H9 (cell line): Measurements from ENCODE around the gene FAM174A. TPM values are rescaled to one million over a fixed set of nuclear protein-coding genes. Genes with fewer than 3 reads are reported as not detected.

Experiments
- DNase-seq: peaks from one replicate; pipeline ENCODE4 v3.0.0-alpha.2; 2017
- H2AFZ ChIP-seq: one replicate; pipeline ENCODE4 v1.6.1; 2013; ENCODE audit warnings: mild to moderate bottlenecking, low read length, control low read depth, moderate library complexity
- H2AK5ac ChIP-seq: 2 replicates; pipeline ENCODE4 v1.6.1; 2013; ENCODE audit warnings: low read length, control low read depth, mixed read lengths; ENCODE audit not compliant: insufficient read length
- H2BK120ac ChIP-seq: one replicate; pipeline ENCODE4 v1.6.1; 2013; ENCODE audit warnings: low read depth, mild to moderate bottlenecking, low read length, control low read depth, inconsistent platforms; ENCODE audit not compliant: poor library complexity, severe bottlenecking
- H2BK12ac ChIP-seq: 2 replicates; pipeline ENCODE4 v1.6.1; 2013; ENCODE audit warnings: low read length, control low read depth, mixed read lengths, low read depth; ENCODE audit not compliant: insufficient read length
- H2BK15ac ChIP-seq: 2 replicates; pipeline ENCODE4 v1.6.1; 2013; ENCODE audit warnings: low read depth, low read length, control low read depth
- H2BK20ac ChIP-seq: one replicate; pipeline ENCODE4 v1.6.1; 2013; ENCODE audit warnings: low read depth, mild to moderate bottlenecking, low read length, control low read depth, inconsistent platforms; ENCODE audit not compliant: poor library complexity, severe bottlenecking
- H2BK5ac ChIP-seq: 2 replicates; pipeline ENCODE4 v1.6.1; 2013; ENCODE audit warnings: low read length, control low read depth, mixed read lengths; ENCODE audit not compliant: insufficient read length
- H3K14ac ChIP-seq: 2 replicates; pipeline ENCODE4 v1.6.1; 2013; ENCODE audit warnings: low read length, control low read depth; ENCODE audit not compliant: insufficient read depth
- H3K18ac ChIP-seq: 2 replicates; pipeline ENCODE4 v1.6.1; 2013; ENCODE audit warnings: low read depth, mild to moderate bottlenecking, mixed read lengths, low read length, control low read depth; ENCODE audit not compliant: insufficient read length
- H3K23ac ChIP-seq: 2 replicates; pipeline ENCODE4 v1.6.1; 2013; ENCODE audit warnings: low read length, control low read depth, mixed read lengths, low read depth; ENCODE audit not compliant: insufficient read length
- H3K23me2 ChIP-seq: 2 replicates; pipeline ENCODE4 v1.6.1; 2013; ENCODE audit warnings: low read depth, mild to moderate bottlenecking, mixed read lengths, low read length, control low read depth; ENCODE audit not compliant: insufficient read length, poor library complexity, severe bottlenecking
- H3K27ac ChIP-seq: 2 replicates; pipeline ENCODE4 v1.5.1; 2013; ENCODE audit warnings: low read length, control low read depth, mixed read lengths, low read depth; ENCODE audit not compliant: insufficient read length
- H3K27me3 ChIP-seq: 2 replicates; pipeline ENCODE4 v1.6.1; 2013; ENCODE audit warnings: low read length, control low read depth, inconsistent platforms; ENCODE audit not compliant: insufficient read depth
- H3K4ac ChIP-seq: 2 replicates; pipeline ENCODE4 v1.6.1; 2013; ENCODE audit warnings: low read depth, mild to moderate bottlenecking, control low read depth, inconsistent platforms, low read length, moderate library complexity
- H3K4me1 ChIP-seq: 2 replicates; pipeline ENCODE4 v1.6.1; 2013; ENCODE audit warnings: low read length, control low read depth, inconsistent platforms; ENCODE audit not compliant: insufficient read depth
- H3K4me2 ChIP-seq: 2 replicates; pipeline ENCODE4 v1.6.1; 2013; ENCODE audit warnings: low read length, control low read depth, mixed read lengths; ENCODE audit not compliant: insufficient read length, insufficient read depth
- H3K56ac ChIP-seq: 2 replicates; pipeline ENCODE4 v1.6.1; 2013; ENCODE audit warnings: low read depth, mild to moderate bottlenecking, mixed read lengths, low read length, control low read depth; ENCODE audit not compliant: insufficient read length
- H3K79me1 ChIP-seq: 2 replicates; pipeline ENCODE4 v1.6.1; 2013; ENCODE audit warnings: low read depth, mild to moderate bottlenecking, moderate library complexity, low read length, control low read depth, inconsistent platforms; ENCODE audit not compliant: insufficient read depth, poor library complexity, severe bottlenecking
- H3K79me2 ChIP-seq: 2 replicates; pipeline ENCODE4 v1.6.1; 2013; ENCODE audit warnings: low read length, control low read depth, inconsistent platforms; ENCODE audit not compliant: insufficient read depth
- H3K9ac ChIP-seq: 2 replicates; pipeline ENCODE4 v1.6.1; 2013; ENCODE audit warnings: low read length, control low read depth, mixed read lengths; ENCODE audit not compliant: insufficient read length; ENCODE audit errors: extremely low read depth
- H3K9me3 ChIP-seq: one replicate; pipeline ENCODE4 v1.6.1; 2013; ENCODE audit warnings: low read depth, low read length, inconsistent platforms; ENCODE audit not compliant: control insufficient read depth
- H3T11ph ChIP-seq: one replicate; pipeline ENCODE4 v1.6.1; 2013; ENCODE audit warnings: mild to moderate bottlenecking, low read length, control low read depth, inconsistent platforms
- H4K20me1 ChIP-seq: one replicate; pipeline ENCODE4 v1.6.1; 2013; ENCODE audit not compliant: control insufficient read depth, insufficient read length, insufficient read depth
- H4K5ac ChIP-seq: 2 replicates; pipeline ENCODE4 v1.6.1; 2013; ENCODE audit warnings: low read depth, mild to moderate bottlenecking, mixed read lengths, low read length, control low read depth; ENCODE audit not compliant: insufficient read length
- H4K8ac ChIP-seq: replicated peaks from 2 replicates; pipeline ENCODE4 v1.6.1; 2013; ENCODE audit warnings: low read length, control low read depth, mixed read lengths, low read depth; ENCODE audit not compliant: insufficient read length
- H4K91ac ChIP-seq: 2 replicates; pipeline ENCODE4 v1.6.1; 2013; ENCODE audit warnings: low read depth, mild to moderate bottlenecking, moderate library complexity, mixed read lengths, low read length, control low read depth; ENCODE audit not compliant: insufficient read length
- H3K27ac Mint-ChIP-seq, 3 experiments: 2 replicates in 2 of 3; 3 replicates in 1 of 3; pipeline ENCODE4 v1.8.0; 2020 to 2021; ENCODE audit warnings: mixed read lengths in 3 of 3, mild to moderate bottlenecking in 1 of 3, moderate library complexity in 1 of 3
- H3K27me3 Mint-ChIP-seq: 2 replicates; pipeline ENCODE4 v1.8.0; 2021; ENCODE audit warnings: low read depth, mild to moderate bottlenecking, moderate library complexity, mixed read lengths
- H3K36me3 Mint-ChIP-seq, 3 experiments: 2 replicates in 2 of 3; 3 replicates in 1 of 3; pipeline ENCODE4 v1.8.0; 2020 to 2021; ENCODE audit warnings: low read depth in 3 of 3, mixed read lengths in 3 of 3; ENCODE audit not compliant: insufficient read depth in 1 of 3
- H3K4me1 Mint-ChIP-seq, 2 experiments: 2 replicates each; pipeline ENCODE4 v1.8.0; 2020; ENCODE audit warnings: mixed read lengths in 2 of 2
- H3K4me3 Mint-ChIP-seq, 2 experiments: 2 replicates in 1 of 2; 3 replicates in 1 of 2; pipeline ENCODE4 v1.8.0; 2020 to 2021; ENCODE audit warnings: mild to moderate bottlenecking in 2 of 2, mixed read lengths in 2 of 2, moderate library complexity in 1 of 2
- H3K9me3 Mint-ChIP-seq, 2 experiments: 2 replicates in 1 of 2; 3 replicates in 1 of 2; pipeline ENCODE4 v1.8.0; 2020; ENCODE audit warnings: mild to moderate bottlenecking in 2 of 2, mixed read lengths in 2 of 2, moderate library complexity in 1 of 2
- WGBS: extraction: QIAGEN DNeasy Blood & Tissue Kit; methylation state at CpG from one replicate; pipeline ENCODE4 v1.1.7; 2013; ENCODE audit warnings: missing lambda C conversion rate, low lambda C conversion rate, mixed read lengths; ENCODE audit not compliant: insufficient read length; ENCODE audit errors: extremely low coverage; 5-methylcytosine and 5-hydroxymethylcytosine counted together
- total RNA-seq: library from RNA; stranded (reverse); gene quantifications from 2 replicates; pipeline ENCODE4 v1.2.1, GENCODE V29; 2021
- TF ChIP-seq, protein P1 (sequence below): fragments of 200-600 bp; sonication (generic); conservative IDR thresholded peaks from 3 replicates; pipeline ENCODE4 v1.8.0; 2021; ENCODE audit warnings: antibody characterized with exemption, mild to moderate bottlenecking

Gene FAM174A
- total RNA-seq, 1 experiment from 2014 or later: 4.3 TPM

DNA sequence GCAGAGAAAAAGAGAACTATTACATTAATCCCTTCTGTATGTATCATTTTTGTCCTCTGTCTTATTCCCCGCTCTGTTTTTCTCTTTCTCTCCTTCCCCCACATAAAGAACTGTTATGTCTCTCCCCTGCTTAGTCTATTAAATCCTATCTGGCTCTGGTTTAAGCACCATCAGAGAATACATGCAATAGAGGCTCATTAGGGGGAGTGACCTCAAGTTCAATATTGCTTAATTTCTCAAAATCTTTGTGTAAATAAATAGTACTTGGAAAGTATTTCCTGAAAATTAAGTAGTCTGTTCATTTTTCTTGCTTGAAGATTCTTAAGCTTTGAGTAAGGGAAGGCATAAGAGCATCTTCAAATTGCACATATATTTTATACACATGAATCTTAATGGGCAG lies 41.2 kb upstream of the FAM174A start:
- Histone ChIP-seq H3K23me2 (no peaks in the 10 kb centered on the region), H3K18ac (no peak overlapping the region), H2BK20ac (no peak overlapping the region), H3K27me3 (no peaks in the 10 kb centered on the region), H4K5ac (no peak overlapping the region), H3K9ac (no peak overlapping the region), H2BK12ac (no peak overlapping the region), H2BK5ac (no peak overlapping the region), H3K27ac (no peak overlapping the region), H3T11ph (no peak overlapping the region), H2AK5ac (no peak overlapping the region), H4K20me1 (no peaks in the 10 kb centered on the region), H2AFZ (no peak overlapping the region), H4K8ac (no peak overlapping the region), H3K14ac (no peak overlapping the region), H4K91ac (no peak overlapping the region), H2BK120ac (no peak overlapping the region), H3K4me2 (no peak overlapping the region), H3K79me1 (no peaks in the 10 kb centered on the region), H3K9me3 (no peaks in the 10 kb centered on the region), H2BK15ac (no peak overlapping the region), H3K4ac (no peak overlapping the region), H3K4me1 (no peaks in the 10 kb centered on the region), H3K79me2 (no peaks in the 10 kb centered on the region), H3K56ac (no peak overlapping the region), H3K23ac (no peak overlapping the region)
- TF ChIP-seq, protein P1, sequence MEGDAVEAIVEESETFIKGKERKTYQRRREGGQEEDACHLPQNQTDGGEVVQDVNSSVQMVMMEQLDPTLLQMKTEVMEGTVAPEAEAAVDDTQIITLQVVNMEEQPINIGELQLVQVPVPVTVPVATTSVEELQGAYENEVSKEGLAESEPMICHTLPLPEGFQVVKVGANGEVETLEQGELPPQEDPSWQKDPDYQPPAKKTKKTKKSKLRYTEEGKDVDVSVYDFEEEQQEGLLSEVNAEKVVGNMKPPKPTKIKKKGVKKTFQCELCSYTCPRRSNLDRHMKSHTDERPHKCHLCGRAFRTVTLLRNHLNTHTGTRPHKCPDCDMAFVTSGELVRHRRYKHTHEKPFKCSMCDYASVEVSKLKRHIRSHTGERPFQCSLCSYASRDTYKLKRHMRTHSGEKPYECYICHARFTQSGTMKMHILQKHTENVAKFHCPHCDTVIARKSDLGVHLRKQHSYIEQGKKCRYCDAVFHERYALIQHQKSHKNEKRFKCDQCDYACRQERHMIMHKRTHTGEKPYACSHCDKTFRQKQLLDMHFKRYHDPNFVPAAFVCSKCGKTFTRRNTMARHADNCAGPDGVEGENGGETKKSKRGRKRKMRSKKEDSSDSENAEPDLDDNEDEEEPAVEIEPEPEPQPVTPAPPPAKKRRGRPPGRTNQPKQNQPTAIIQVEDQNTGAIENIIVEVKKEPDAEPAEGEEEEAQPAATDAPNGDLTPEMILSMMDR: no peak
- H3K4me3 Mint-ChIP-seq: no peak overlapping the region
- no peak for DNase-seq
- peaks cover 4 to 13% (median 4%) of the 10 kb centered on the region in 3 experiments; a peak in 6 of 7 replicates for H3K36me3 Mint-ChIP-seq
- WGBS: no CpG with 5 or more reads among the region's 1 CpG
- H3K27me3 Mint-ChIP-seq: no peaks in the 10 kb centered on the region
- no peaks in the 10 kb centered on the region for H3K4me1 Mint-ChIP-seq
- H3K27ac Mint-ChIP-seq: no peak overlapping the region
- H3K9me3 Mint-ChIP-seq: peaks cover 12 to 13% of the 10 kb centered on the region in 2 experiments
